ENCODE results near the gene ADGRD1. TPM values are rescaled to one million over a fixed set of nuclear protein-coding genes. Genes with fewer than 3 reads are reported as not detected.
"Not testable (repeated sequence)": the region's sequence is repeated elsewhere in the genome, so short reads cannot be mapped to it uniquely, and the experiment has no call there.

The ADGRD1 gene
- total RNA-seq, 1 donor from 2014 or later: 1.7 TPM

DNA sequence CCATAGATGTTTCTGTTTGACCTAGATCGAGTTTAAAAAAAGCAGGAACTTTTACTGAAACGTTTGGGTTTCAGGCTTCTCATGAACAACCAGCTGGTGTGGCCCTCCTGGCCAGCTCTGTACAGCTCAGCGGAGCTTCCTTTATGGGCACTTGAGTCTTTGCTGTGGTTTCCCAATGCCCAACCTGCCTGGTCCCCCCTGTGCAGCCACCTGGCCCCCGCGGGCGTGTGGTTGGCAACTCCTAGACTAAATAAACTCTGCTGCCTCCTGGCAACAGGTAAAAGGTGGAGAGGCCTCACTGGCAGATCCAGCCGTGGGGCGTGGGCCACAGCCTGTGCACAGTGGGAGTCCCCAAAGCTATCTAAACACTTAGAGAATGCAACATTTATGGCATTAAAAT is 38.7 kb downstream of the ADGRD1 start:
- Mint-ChIP-seq H3K4me1 (ENCODE audit: unreplicated experiment) (no peaks in the 10 kb centered on the region), H3K36me3 (ENCODE audit: low read depth, unreplicated experiment) (no peaks in the 10 kb centered on the region), H3K9me3 (ENCODE audit: unreplicated experiment) (no peaks in the 10 kb centered on the region), H3K27me3 (ENCODE audit: unreplicated experiment) (peaks cover 7% of the 10 kb centered on the region), H3K27ac (ENCODE audit: unreplicated experiment) (no peak overlapping the region), H3K4me3 (ENCODE audit: unreplicated experiment) (no peak overlapping the region)
- no peak for DNase-seq (ENCODE audit: low spot score)
- TF ChIP-seq, protein P1, sequence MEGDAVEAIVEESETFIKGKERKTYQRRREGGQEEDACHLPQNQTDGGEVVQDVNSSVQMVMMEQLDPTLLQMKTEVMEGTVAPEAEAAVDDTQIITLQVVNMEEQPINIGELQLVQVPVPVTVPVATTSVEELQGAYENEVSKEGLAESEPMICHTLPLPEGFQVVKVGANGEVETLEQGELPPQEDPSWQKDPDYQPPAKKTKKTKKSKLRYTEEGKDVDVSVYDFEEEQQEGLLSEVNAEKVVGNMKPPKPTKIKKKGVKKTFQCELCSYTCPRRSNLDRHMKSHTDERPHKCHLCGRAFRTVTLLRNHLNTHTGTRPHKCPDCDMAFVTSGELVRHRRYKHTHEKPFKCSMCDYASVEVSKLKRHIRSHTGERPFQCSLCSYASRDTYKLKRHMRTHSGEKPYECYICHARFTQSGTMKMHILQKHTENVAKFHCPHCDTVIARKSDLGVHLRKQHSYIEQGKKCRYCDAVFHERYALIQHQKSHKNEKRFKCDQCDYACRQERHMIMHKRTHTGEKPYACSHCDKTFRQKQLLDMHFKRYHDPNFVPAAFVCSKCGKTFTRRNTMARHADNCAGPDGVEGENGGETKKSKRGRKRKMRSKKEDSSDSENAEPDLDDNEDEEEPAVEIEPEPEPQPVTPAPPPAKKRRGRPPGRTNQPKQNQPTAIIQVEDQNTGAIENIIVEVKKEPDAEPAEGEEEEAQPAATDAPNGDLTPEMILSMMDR (IDR thresholded peaks at IDR 0.05; ENCODE audit: unreplicated experiment): no peak

DNA sequence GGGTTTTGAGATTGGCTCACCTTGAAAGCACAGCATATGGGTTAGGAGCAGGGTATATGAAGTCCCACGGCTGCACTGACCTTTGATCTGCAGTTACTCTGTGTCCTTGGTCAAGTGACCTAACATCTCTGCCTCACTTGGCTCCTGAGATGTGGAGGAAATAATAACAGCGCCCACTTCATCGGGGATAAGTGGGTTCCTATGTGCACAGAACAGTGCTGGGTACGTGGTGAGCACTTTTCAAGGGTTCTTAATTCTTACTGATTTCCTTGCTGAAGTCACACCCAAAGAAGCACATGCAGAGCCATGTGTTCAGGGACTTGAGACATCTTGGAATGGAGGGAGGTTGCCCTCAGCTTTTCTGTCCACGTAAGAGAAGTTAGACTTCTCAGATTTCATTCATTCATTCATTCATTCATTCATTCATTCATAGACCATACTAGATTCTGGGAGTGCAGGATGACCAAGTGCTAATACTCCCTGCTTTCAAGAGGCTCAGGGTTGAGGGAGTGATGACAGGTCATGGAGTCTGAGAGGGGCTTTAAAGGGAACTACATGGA is 39.4 kb downstream of the ADGRD1 start:
- Mint-ChIP-seq H3K27me3 (ENCODE audit: unreplicated experiment) (peaks cover 7% of the 10 kb centered on the region), H3K4me1 (ENCODE audit: unreplicated experiment) (no peaks in the 10 kb centered on the region)
- TF ChIP-seq, protein P1 (IDR thresholded peaks at IDR 0.05; ENCODE audit: unreplicated experiment): no peak

DNA sequence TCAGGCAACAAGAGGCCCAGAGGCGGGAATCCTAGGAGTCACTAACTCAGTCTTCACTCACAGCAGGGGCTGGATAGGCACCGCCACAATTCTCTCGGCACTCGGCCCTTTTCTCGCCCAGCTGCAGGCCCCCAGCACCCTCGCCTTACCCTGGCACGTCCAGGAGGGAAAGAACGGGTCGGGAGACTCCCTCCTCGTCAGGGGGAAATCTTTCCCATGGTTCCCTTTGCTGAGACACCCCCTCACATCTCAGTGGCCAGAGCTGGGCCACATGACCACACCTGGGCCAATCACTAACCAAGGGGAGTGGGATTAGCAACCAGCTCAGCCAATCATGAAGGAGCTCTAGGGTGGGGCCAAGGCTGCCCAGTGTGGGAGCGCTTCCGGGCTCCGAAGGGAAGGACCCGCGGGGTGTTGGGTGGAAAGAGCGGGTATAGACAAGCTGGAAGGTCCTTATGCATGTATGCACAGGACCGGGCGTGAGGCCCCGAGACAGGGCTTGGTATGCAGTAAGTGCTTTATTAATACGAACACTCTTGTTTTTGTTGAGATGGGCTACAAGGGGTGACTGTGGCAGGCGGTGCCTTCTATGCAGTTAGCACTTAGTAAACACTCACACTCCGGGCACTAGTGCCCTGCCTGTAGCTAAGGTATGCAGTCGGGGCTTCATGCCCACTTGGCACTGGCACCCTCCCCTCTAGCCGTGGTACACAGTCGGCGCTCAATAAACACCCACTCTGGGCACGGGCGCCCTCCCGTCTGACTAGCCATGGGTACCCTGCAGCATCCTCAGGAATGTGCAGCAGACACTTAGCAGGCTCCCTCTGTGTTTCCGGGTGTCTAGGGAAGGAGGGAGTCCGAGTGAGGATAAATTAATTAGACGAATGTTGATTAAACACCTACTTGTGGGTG is 40.3 kb downstream of the ADGRD1 start:
- H3K36me3 Mint-ChIP-seq (ENCODE audit: low read depth, unreplicated experiment): no peaks in the 10 kb centered on the region
- H3K4me1 Mint-ChIP-seq (ENCODE audit: unreplicated experiment): no peaks in the 10 kb centered on the region
- H3K27me3 Mint-ChIP-seq (ENCODE audit: unreplicated experiment): peaks cover 14% of the 10 kb centered on the region
- no peak overlapping the region for H3K4me3 Mint-ChIP-seq (ENCODE audit: unreplicated experiment)
- H3K27ac Mint-ChIP-seq (ENCODE audit: unreplicated experiment): no peak overlapping the region
- no peak for DNase-seq (ENCODE audit: low spot score)
- H3K9me3 Mint-ChIP-seq (ENCODE audit: unreplicated experiment): no peaks in the 10 kb centered on the region
- TF ChIP-seq, protein P1 (IDR thresholded peaks at IDR 0.05; ENCODE audit: unreplicated experiment): no peak

More for the DNA sequence above, 39.4 kb downstream of the ADGRD1 start:
- no peak for DNase-seq (ENCODE audit: low spot score)
- Mint-ChIP-seq H3K4me3 (ENCODE audit: unreplicated experiment) (no peak overlapping the region), H3K9me3 (ENCODE audit: unreplicated experiment) (no peaks in the 10 kb centered on the region), H3K36me3 (ENCODE audit: low read depth, unreplicated experiment) (no peaks in the 10 kb centered on the region), H3K27ac (ENCODE audit: unreplicated experiment) (no peak overlapping the region)

DNA sequence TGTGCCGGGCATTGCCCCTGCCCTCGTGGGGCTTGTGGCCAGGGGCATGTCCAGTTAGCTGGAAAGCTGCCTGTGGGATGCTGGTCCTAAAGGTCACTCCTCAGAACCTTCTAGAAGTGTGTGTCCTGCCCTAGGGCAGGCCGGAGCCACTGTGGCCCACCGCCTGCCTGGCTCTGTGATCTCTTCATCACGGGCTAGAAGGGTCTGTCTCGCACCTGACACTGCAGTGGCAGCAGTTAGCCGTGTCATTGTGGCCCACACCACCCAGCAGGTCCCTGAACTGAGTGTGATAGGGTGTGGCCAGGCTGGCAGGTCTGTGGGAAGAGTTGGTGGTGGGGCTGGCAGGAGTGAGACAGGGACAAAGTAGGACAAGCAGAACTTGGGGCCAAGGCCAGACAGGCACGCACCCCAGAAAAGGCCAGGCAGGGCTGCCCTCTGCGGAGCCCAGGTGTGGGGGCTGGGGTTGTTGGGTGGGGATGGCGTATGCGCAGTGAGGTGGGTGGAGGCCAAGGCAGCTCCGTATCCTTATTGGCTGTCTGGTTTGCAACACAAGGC is 41.2 kb downstream of the ADGRD1 start:
- Mint-ChIP-seq H3K27ac (ENCODE audit: unreplicated experiment) (no peak overlapping the region), H3K27me3 (ENCODE audit: unreplicated experiment) (peaks cover 14% of the 10 kb centered on the region), H3K36me3 (ENCODE audit: low read depth, unreplicated experiment) (no peaks in the 10 kb centered on the region), H3K4me3 (ENCODE audit: unreplicated experiment) (no peak overlapping the region), H3K9me3 (ENCODE audit: unreplicated experiment) (no peaks in the 10 kb centered on the region), H3K4me1 (ENCODE audit: unreplicated experiment) (no peaks in the 10 kb centered on the region)
- TF ChIP-seq, protein P1 (IDR thresholded peaks at IDR 0.05; ENCODE audit: unreplicated experiment): no peak
- DNase-seq (ENCODE audit: low spot score): no peak

DNA sequence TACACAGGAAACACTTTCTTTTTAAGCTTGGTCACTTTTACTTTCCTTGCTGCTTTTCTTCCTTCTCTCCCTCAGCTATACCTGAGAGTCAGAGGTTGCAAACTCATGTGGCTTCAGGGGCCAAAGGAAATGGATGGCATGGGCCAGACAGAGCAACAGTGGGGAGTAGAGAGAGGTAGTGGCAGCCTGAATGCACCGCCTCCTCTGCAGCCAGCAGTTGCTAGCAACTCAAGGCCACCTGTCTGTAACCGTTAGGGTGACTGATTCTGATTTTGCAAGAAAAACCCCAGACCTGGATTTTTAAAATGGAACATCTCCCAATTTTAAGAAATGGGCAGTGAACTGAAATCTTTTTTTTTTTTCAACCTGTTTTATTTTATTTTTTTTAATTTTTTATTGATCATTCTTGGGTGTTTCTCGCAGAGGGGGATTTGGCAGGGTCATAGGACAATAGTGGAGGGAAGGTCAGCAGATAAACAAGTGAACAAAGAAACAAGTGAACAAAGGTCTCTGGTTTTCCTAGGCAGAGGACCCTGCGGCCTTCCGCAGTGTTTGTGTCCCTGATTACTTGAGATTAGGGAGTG is 41.8 kb downstream of the ADGRD1 start:
- not testable (repeated sequence) for H3K4me1 Mint-ChIP-seq (ENCODE audit: unreplicated experiment); H3K36me3 Mint-ChIP-seq (ENCODE audit: low read depth, unreplicated experiment); H3K27ac Mint-ChIP-seq (ENCODE audit: unreplicated experiment); DNase-seq (ENCODE audit: low spot score); H3K4me3 Mint-ChIP-seq (ENCODE audit: unreplicated experiment); H3K9me3 Mint-ChIP-seq (ENCODE audit: unreplicated experiment)
- H3K27me3 Mint-ChIP-seq (ENCODE audit: unreplicated experiment): peaks cover 14% of the 10 kb centered on the region

Data from endothelial cell (in vitro differentiated cells).